Measurements from ENCODE around the gene ZCCHC24. TPM values are rescaled to one million over a fixed set of nuclear protein-coding genes. Genes with fewer than 3 reads are reported as not detected.
A peak's percentile ranks its signal among the peaks of the same experiment; 100 is the strongest.

Gene ZCCHC24
- total RNA-seq, 1 experiment from 2014 or later, result 4.3 TPM

DNA sequence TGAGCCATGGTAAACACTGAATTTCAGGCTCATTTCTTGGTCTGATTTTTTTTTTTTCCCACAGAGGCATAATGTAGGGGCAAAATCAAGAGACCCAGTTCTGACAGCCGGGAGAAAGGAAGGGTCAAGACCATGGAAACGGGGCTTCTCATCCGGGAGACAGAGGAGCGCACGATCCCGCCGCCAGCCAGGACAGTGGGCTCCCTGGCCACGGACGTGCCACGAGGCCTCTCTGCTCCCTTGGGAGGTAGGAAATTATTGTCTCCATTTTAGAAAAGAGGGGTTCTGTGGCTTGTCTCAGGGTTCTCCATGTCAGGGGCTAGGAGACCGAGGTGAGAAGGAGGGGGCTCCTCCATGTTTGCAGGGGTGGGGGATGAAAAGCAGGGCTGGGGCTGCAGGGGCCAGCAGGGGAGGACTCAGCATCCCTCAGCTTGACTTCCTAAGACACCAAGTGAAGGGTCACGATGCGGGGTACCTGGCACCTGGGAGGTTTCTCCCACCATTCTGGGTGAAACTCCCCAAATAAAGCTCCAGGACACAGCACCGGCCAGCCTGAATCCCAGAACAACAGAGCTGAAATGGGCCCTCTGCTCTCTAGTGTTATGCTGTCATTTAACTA is 60.5 kb downstream of the ZCCHC24 start:
- DNase-seq (ENCODE audit: low read depth), result no peak

DNA sequence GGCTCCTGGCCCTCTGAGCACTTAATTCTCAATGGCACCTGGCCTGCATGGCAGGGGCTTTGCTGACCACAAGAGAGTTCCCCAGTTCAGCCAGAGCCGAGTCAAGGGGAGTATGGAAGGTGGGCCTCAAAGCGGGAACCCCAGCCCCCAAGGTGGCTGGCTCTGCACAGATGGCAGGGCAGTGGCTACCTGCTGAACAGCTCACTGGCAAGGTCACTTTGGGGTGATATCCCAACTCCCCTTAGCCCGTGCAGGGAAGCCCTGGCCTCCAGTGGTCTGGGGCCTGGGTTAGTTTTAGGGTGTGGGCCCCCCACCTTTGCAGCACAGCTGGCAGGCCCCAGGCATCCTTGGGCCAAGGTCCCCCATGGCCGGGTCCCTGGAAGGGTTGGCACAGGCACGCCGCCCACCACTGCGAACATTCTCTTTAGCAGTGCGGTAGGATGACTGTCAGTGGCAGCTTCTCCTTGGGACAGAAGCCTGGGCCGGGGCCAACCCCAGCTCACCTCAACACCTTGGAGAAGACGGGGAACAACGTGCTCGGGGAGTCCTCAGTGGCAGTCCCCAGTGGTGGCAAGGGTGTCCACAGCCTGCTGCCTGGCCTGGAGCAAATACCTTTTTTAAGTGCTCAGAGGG is 61.3 kb downstream of the ZCCHC24 start:
- DNase-seq (ENCODE audit: low read depth), result no peak

DNA sequence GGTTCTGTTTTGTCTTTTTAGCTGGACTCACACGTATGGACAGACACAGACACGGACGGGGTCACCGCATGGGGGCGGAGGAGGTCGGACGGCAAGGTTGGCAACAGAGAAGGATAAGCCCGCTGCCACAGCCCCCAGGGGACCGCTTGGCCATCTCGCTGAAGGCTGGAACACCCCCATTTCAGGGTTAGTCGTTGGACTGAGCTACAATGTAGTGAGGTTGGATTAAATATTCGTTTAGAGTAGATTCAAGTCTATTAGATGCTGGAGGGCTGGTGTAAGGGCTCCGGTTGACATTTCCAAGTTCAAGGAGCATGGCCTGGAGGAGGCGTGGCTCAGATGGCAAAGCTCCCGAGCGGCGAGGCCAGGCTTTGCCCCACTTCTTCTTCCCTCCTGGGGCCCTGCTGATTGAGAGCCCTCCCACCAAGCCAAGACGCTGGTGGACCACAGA is 62.9 kb downstream of the ZCCHC24 start:
- DNase-seq (ENCODE audit: low read depth), result no peak

DNA sequence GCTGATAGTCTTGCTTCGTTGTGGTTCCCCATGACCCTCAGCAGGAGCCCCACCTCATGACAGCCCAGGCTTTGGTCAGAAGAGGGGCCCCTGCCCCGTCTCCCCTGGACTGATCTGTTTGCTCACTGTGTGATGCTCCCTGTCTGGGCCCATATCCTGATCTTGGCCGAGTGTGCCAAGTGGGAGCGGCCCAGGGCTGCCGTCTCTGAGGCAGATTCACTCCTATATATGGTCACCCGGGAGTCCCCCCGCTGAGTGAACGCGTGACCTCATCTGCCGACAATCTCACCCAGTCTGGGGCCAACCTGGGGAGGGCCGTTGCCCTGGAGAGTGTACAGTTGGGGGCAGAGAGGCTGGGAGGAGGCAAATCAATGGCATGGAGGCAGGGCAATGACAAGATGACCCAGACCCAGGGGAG is 63.6 kb downstream of the ZCCHC24 start:
- peak; percentile 91 for DNase-seq (ENCODE audit: low read depth)

DNA sequence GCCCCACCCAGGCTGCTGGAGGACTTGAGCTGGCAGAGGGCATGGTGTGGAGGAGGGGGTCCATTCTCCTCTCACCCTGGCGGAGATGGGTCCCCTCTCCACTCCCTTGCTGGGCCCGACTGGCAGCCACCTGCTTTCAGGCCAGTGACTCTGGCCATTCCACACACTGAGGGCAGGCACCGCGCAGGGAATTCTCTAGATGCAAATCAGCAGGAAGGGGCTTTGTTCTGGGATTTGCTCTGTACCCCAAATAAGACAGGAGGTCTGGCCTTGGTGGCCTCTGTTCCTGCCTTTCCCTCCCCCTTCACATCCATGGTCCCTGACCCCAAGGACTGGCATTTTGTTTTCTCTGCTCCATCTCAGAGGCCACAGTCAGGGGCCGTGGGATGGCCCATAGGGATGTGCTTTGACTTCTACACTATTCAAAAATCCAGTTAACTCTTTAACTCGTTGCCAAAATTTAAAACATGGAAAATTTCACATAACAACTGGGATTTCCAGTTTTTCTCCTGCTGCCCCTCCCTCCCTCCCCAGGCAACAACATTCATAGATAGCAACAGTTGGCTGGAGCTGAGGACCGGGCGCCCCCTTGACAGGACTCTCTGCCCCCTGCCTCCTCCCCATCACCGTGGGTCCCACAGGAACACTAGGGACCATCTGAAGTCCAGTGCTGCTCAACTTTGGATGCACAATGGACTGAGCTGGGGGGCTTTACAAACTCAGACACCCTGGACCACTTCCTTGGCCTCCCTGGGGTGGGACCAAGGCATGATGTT is 64.3 kb downstream of the ZCCHC24 start:
- no peak for DNase-seq (ENCODE audit: low read depth)

DNA sequence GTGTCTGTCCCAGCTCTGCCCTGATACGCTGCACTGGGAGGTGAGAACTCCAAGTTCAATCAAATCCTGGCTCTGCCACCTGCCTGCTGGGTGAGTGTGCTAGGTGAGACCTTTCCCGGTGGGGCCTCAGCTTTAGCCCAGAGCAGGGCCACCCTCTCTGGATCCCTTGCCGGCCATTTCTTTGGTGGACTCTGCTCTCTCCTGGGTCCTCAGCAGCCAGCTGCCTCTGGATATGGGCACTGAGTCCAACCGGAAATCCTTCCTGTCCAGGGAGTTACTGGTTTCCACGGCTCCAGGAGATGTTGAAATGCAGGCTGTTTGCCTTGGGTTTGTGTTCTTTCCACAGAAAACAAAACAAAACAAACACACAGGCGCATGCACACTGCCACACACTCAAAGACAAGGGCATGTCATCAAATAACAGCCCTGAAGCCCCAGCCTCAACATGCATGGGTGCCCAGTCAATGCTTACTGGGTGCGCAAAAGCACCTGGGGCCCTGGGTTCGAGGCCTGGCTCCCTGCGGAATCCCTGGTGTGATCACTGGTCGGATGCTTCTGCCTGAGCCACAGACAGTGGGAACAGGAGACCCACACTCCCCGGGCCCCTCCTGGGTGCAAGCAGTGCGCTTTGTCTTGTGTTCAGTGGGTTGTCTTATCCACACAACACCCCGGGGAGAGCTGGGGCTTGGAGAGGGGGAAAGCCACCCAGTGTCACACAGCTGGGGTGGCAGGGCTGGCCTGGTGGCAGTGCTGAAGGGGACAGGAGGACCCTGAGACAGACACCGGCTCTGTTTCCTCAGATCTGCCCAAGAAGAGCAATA is 65.1 kb downstream of the ZCCHC24 start:
- DNase-seq (ENCODE audit: low read depth), result no peak

DNA sequence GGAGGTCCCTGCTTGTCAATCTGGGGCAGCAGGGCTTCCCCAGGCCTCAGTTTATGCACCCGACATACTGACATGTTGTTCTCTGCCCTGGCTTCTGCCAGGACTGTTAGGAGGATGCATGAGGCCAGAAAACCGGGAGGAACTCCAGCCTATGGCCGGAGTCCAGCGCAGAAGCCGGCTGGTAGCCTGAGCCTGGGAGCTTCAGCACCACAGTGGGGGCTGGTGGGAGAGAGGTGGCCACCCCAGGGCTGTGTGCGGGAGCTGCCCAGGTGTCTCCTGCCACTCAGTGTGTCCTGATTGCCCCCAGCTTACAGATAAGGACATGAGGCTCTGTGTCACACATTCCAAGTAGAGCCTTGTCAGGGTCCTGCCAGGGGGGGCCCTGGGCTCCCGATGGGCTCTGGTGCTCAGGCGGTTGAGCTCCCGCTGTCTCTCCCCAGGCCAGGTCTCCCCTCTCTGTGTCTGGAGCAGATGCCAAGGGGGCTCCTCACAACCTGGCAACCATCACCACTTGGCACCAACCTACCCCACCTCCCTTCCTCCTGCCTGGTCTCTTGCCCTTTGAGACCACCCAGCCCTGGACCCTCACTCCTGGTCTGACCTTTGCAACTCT is 65.8 kb downstream of the ZCCHC24 start:
- no peak for DNase-seq (ENCODE audit: low read depth)

DNA sequence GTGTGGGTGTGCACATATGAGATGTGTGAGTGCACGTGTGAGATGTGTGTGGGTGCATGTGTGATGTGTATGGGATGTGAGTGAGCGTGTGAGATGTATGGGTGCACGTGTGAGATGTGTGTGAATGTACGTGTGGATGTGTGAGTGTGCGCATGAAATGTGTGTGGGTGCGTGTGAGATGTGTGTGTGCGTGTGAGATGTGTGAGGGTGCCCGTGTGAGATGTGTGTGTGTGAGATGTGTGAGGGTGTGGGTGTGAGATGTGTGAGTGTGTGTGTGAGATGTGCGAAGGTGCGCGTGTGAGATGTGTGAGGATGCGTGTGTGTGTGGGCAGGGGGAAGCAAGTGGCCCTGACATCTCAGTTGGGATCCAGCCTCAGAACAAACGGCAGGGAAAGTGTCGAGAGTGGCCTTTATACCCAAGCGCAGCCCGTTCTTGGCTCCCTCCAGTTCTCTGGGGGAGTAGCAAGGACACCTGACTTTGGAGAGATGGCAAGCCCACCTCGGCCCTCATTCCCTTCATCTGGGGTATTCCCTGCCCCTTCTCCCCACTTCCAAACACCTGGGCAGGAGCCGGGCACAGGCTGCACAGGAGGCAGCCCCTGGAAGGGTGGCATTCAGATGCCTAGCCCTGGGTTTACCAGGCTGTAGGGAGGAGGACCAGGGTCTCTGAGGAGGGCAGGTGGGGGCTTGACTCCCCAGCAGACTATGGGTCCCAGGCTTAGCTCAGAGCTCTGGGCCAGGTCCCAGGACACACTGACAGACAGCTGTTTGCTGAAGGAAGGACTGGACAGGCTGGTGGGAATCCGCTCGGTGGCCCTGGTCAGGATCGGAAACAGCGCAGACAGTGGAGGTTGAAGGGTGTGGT is 66.5 kb downstream of the ZCCHC24 start:
- no peak for DNase-seq (ENCODE audit: low read depth)

DNA sequence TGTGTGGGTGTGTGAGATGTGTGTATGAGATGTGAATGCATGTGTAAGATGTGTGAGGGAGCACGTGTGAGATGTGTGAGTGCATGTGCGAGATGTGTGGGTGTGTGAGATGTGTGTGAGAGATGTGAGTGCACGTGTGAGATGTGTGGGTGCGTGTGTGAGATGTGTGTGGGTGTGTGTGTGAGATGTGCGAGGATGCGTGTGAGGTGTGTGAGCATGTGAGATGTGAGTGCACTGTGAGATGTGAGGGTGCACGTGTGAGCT is 67.1 kb downstream of the ZCCHC24 start:
- DNase-seq (ENCODE audit: low read depth), result no peak

DNA sequence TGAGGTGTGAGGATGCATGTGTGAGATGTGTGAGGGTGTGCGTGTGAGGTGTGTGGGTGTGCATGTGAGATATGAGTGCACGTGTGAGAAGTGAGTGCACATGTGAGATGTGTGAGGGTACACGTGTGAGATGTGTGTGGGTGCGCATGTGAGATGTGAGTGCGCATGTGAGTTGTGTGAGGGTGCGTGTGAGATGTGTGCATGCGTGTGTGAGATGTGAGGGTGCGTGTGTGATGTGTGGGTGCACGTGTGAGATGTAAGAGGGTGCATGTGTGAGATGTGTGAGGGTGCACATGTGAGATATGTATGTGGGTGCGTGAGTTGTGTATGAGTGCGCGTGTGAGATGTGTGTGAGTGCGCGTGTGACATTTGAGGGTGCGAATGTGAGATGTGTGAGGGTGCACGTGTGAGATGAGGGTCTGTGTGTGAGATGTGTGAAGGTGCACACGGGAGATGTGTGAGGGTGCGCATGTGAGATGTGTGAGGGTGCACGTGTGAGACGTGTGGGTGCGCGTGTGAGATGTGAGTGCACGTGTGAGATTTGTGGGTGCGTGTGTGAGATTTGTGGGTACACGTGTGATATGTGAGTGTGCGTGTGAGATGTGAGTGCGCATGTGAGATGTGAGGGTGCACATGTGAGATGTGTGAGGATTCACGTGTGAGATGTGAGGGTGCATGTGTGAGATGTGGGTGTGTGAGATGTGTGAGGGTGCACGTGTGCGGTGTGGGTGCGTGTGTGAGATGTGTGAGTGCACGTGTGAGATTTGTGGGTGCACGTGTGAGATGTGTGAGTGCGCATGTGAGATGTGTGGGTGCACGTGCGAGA is 67.7 kb downstream of the ZCCHC24 start:
- DNase-seq (ENCODE audit: low read depth), result no peak

DNA sequence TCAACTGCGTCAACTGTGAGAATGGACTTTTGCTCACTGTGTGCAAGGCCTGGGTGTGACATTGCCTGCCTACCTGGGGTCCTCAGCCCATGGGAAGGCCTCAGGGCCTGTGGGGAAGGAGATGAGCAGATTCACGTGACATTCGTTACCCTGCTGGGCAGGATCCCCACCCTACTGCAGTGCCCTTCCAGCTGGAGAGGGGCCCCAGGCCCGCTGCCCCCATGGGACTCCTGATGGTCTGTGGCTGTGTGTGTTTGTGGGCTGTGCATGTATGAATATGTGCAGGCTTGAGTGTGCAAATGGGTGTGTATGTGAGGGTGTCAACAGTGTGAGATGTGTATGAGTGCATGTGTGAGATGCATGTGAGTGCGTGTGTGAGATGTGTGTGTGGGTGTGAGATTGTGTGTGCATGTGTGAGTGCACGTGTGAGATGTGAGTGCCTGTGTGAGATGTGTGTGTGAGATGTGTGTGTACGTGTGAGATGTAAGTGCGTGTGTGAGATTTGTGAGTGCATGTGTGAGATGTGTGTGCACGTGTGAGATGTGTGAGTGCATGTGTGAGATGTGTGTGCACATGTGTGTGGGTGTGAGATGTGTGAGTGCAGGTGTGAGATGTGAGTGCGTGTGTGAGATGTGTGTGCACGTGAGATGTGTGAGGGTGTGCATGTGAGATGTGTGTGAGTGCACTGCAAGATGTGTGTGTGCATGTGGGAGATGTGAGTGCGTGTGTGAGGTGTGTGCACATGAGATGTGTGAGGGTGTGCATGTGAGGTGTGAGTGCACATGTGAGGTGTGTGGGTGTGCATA is 68.5 kb downstream of the ZCCHC24 start:
- DNase-seq (ENCODE audit: low read depth), result no peak

DNA sequence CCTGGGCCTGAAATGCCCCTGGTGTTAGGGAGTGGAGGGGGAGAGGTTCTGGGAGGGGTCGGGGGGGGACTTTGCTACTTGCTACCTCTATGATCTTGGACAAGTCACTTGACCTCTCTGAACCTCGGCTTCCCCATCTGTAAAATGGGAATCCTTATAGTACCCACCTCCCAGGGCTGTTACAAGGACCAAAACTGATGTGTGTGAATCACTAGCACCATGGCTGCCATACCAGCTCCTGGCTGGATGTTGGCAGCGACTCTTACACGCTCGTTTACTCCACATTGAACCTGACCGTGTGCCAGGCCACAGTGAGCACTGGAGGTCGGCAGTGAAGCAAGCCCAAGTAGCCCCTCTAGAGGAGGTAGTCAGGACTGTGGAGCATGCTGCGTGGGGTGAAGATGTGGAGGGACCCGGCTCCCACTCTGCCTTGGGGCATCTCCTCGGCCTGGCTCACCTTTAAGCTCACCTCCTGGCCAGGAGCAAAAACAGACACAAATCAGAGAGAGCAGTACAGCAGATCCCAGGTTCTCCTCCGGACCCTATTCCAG is 69.3 kb downstream of the ZCCHC24 start:
- no peak for DNase-seq (ENCODE audit: low read depth)

DNA sequence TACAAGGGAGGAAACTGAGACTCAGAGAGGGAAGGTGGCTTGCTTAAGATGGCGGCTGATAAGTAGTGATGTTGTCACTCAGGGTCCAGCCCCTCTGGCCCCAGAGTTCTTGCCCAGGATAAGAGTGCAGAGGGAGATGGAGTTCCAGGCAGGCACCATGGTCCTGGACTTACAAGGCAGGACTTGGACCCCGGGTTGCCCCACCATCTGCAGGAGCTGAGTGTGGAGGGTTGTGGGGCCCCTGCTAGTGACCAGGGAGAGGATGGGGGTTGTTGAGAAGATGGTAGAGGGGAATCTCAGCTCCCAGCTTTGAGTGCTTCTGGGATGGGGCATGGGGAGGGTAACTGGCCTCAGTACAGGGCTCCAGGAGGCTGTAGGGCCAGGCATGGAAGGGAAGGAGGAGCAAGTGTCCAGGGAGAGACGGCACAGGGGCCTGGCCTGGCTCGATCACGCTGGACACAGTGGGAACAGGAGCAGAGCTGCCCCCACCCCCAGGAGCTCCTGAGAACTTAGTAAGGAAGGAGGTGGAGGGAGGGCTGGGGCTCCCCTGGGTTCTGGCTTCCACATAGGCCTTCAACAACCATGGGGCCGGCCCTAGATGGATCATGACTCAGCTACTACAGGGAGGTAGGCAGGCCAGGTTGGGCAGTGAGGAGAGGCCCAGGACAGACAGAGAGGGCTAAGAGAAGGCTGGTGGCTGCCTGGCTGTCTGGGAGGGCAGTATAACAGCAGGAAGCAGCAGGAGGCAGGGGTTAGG is 69.9 kb downstream of the ZCCHC24 start:
- DNase-seq (ENCODE audit: low read depth), result peak; percentile 21

DNA sequence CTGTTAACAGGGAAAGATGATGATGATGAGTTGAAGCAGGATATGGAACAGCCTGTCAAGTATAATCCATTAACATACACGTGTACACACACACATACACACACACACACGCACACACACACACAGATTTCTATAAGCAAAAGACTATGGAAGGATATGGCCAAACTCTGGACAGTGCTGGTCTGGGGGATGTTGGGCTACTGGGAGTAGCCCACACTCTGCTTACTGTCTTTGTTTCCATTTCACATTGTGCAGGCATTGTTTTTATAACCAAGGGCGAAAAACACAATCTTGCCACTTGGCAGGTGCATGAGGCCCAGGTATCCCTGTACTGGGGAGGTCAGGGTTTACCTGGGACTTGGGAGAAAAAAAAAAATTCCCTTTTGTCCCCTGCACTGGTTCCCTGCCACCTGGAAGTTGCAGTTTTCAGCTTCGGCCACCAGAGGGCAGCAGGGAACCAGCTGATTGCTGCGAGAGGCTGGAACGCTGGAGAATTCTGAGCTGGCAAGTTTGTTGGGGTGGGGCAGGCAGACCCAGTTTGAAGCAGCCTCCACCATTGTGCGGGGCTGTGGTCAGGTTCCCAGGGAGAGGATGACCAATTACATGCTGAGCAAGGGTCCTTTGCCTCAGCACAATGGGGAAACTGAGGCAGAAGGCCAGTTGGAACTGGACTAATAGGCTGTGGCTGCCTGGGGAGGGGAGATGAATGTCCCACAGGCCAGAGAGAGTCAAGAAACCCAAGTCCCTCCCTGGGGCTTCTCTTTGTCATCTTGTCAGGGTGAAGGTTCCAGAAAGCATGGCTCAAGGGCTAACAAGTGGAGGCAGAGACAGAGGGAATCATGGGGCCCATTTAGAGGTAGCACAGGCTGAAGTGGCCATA is 70.9 kb downstream of the ZCCHC24 start:
- DNase-seq (ENCODE audit: low read depth), result peak; percentile 70

DNA sequence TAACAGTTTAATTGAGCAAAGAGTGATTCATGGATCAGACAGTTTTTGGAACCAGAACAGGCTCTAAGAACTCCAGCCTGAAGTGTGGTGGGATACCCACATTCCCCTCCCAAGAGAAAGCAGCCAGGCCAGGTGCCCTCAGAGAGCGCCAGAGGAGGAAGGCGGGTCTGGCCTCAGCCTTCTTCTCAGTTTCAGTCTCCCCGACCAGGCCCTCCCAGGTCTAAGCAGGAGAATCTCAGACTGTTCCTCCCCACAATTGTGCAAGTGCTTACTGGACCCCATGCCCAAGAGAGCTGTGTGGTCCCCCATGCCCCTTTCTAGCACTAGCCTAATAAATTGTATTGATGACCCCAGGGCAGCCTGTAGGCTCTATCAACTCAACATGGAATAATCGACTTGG is 72.6 kb downstream of the ZCCHC24 start:
- DNase-seq (ENCODE audit: low read depth), result no peak

DNA sequence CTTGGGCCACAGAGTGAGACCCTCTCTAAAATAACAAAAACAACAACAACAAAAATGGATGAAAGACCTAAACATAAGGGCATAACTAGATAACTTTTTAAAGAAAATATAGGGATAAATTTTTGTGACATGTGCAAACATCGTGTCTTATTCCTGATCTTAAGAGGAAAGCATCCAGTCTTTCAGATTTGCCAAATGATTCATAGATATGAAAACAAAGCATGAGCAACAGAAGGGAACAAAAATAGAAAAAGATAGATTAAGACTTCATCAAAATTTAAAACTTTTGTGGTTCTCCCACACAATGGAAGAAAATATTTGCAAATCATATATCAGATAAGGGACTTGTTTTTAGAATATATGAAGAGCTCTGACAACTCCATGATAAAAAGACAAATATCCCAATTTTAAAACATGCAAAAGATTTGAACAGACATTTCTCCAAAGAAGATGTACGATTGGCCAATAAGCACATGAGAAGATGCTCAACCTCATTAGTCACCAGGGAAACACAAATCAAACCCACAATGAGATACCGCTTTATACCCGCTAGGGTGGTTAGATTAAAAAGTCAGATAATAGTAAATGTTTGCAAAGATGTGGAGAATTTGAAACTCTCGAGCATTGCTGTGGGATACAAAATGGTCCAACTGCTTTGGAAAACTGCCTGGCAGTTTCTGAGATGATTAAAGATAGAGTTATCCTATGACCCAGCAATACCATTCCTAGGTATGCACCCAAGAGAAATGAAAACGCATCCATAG is 77.8 kb downstream of the ZCCHC24 start:
- DNase-seq (ENCODE audit: low read depth), result no peak
